Right atrium auricular region (tissue), 2 donors: ENCODE measurements around the gene AP2B1. TPM values are rescaled to one million over a fixed set of nuclear protein-coding genes. Genes with fewer than 3 reads are reported as not detected.

ENCODE experiments used
- DNase-seq: peaks from one replicate; pipeline ENCODE4 v3.0.0-alpha.2; 2019; ENCODE audit warnings: low spot score
- H3K27ac ChIP-seq, 2 donors: fragments of 200-600 bp; sonication (generic); 1 replicate in 1 of 2; 2 replicates in 1 of 2; pipeline ENCODE4 v1.5.1; 2016 to 2019
- H3K27me3 ChIP-seq, 2 donors: fragments of 200-600 bp; sonication (generic); one replicate each; pipeline versions ENCODE4 v1.5.1 to v1.6.0; 2017 to 2019
- H3K36me3 ChIP-seq: fragments of 200-600 bp; sonication (generic); one replicate; pipeline ENCODE4 v1.5.1; 2016
- H3K4me1 ChIP-seq, 2 donors: fragments of 200-600 bp; sonication (generic); one replicate each; pipeline versions ENCODE4 v1.5.1 to v1.6.0; 2017 to 2019
- H3K4me3 ChIP-seq, 2 donors: fragments of 200-600 bp; sonication (generic); 1 replicate in 1 of 2; 2 replicates in 1 of 2; pipeline ENCODE4 v1.5.1; 2017 to 2019; ENCODE audit warnings: mild to moderate bottlenecking in 1 of 2, moderate library complexity in 1 of 2
- H3K9me3 ChIP-seq, 2 donors: fragments of 200-600 bp; sonication (generic); one replicate each; pipeline ENCODE4 v1.5.1; 2019
- total RNA-seq, 2 donors: library from RNA; depleted of rRNA; stranded (reverse); fragments of >200 nt; gene quantifications; one replicate each; pipeline ENCODE4 v1.1.0, GENCODE V29; 2016
- TF ChIP-seq, protein P1 (sequence below), 2 donors: fragments of 200-600 bp; sonication (generic); IDR thresholded peaks; one replicate each; pipeline ENCODE4 v1.5.1; 2019; ENCODE audit warnings: antibody characterized with exemption in 2 of 2

The AP2B1 gene
- total RNA-seq, 2 donors from 2014 or later, result 79.8 to 80.1 TPM

DNA sequence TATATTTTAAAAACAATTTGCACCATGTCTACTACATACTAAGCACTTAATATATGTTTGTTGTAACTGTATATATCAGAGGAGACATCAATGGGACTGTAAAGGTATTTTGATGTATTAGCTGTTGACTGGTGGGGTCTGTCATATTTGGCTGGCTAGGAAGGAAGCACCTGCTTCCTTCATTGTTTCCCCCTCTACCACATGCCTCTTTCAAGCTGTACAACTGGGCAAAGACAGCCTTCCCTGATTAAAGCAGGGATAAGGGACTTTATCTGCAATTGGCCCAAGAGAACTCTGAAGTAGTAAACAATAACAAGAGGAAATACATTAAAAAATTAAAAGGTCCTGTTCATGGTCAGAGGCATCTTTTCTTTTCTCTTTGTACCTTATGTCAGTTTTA is 44.1 kb upstream of the AP2B1 start:
- no peaks in the 10 kb centered on the region for H3K27me3 ChIP-seq
- no peak overlapping the region for H3K4me3 ChIP-seq
- H3K36me3 ChIP-seq, result no peaks in the 10 kb centered on the region
- H3K9me3 ChIP-seq, result no peaks in the 10 kb centered on the region
- peaks cover 3 to 10% of the 10 kb centered on the region in 2 donors for H3K4me1 ChIP-seq
- TF ChIP-seq, protein P1, sequence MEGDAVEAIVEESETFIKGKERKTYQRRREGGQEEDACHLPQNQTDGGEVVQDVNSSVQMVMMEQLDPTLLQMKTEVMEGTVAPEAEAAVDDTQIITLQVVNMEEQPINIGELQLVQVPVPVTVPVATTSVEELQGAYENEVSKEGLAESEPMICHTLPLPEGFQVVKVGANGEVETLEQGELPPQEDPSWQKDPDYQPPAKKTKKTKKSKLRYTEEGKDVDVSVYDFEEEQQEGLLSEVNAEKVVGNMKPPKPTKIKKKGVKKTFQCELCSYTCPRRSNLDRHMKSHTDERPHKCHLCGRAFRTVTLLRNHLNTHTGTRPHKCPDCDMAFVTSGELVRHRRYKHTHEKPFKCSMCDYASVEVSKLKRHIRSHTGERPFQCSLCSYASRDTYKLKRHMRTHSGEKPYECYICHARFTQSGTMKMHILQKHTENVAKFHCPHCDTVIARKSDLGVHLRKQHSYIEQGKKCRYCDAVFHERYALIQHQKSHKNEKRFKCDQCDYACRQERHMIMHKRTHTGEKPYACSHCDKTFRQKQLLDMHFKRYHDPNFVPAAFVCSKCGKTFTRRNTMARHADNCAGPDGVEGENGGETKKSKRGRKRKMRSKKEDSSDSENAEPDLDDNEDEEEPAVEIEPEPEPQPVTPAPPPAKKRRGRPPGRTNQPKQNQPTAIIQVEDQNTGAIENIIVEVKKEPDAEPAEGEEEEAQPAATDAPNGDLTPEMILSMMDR (IDR thresholded peaks at IDR 0.05), result no peak
- no peak overlapping the region for H3K27ac ChIP-seq
- DNase-seq, result no peak

DNA sequence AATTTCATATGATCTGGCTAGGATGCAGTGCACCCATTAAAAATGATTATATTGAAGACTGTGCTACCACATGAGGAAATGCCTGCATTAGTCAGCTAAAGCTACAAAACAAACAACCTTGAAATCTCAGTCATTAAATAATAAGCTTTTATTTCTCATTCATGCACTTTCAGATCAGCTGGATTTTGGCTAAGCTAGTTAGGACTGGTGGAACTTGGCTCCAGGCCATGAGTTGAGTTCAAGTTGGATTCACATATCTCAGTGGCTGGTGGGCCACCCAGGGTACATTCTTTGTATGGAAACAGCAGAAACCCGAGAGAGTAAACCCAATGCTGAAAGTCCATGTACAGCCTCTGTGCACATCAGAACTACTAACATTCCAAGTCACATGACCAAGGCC is 43.3 kb upstream of the AP2B1 start:
- Histone ChIP-seq H3K27me3 (no peaks in the 10 kb centered on the region), H3K36me3 (no peaks in the 10 kb centered on the region), H3K27ac (no peak overlapping the region), H3K4me1 (peaks cover 3 to 7% of the 10 kb centered on the region in 2 donors), H3K9me3 (no peaks in the 10 kb centered on the region), H3K4me3 (no peak overlapping the region)
- no peak for DNase-seq
- TF ChIP-seq, protein P1 (IDR thresholded peaks at IDR 0.05), result no peak

DNA sequence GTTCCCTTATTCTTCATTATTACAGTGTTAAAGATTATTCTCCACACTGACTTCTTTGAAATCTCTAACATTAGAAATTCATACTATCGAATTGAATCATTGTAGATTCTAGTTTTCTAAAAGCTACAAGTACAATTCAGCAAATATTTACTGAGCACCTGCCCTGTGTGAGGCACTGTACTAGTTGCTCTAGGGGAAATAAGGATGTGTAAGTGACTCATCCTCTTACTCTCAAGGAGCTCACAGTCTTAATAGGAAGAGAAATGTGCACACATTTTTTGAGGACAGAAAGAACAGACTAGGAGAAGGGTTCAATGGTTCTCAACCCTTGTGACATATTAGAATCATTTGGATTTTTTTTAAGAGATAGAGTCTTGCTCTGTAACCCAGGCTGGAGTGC is 42.0 kb upstream of the AP2B1 start:
- Histone ChIP-seq H3K27me3 (no peaks in the 10 kb centered on the region), H3K4me1 (peaks cover 0 to 2% of the 10 kb centered on the region in 2 donors), H3K9me3 (no peaks in the 10 kb centered on the region), H3K27ac (no peak overlapping the region), H3K4me3 (no peak overlapping the region), H3K36me3 (no peaks in the 10 kb centered on the region)
- TF ChIP-seq, protein P1 (IDR thresholded peaks at IDR 0.05), result no peak
- no peak for DNase-seq

DNA sequence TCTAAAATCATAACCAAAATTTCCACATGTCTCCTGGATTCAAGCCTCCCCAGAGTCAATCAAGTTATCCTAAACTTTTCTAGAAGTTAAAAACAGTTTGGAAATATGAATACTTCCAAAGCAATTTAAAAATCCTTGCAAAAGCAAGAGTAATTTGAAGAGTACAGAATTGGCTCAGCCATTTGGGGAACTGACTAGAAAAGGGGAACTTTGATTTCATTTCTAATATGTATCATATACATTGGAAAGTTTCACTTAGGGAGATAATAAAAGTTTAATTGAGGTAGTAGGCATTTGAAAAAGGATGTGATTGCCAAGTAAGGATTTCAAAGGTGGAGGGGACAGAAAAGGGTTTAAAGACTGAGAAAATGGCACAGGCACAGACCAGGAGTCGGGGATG is 40.6 kb upstream of the AP2B1 start:
- Histone ChIP-seq H3K36me3 (no peaks in the 10 kb centered on the region), H3K27me3 (no peaks in the 10 kb centered on the region), H3K9me3 (no peaks in the 10 kb centered on the region), H3K4me3 (no peak overlapping the region), H3K27ac (no peak overlapping the region), H3K4me1 (no peaks in the 10 kb centered on the region)
- DNase-seq, result no peak
- TF ChIP-seq, protein P1 (IDR thresholded peaks at IDR 0.05), result no peak

DNA sequence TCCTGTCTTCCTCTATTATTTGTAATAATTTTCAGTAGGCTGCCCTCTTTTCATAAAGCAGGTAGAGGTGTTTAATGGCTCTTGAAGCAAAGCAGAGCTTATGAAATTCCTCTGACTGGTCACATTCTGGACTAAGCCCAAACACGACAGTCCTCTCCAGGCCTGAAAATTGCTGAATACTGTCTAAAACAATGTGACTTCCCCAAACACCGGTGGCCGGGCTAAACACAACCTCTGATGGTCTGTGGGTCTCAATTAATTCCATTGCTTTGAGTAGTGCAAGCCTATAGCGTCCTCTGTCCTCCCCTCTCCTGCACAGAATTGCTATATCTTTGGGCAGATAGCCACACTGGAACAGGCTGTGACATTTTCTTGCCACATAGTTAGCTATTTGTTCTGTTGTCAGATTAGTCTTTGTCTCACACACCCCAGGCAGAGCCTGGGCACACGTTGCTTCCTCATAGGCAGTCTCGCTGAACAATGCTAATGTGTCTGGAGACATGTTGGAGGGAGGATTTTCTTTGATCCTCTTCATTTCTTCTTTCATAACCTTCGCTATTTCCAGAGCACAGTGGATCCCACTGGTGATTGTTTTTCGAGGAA is 38.8 kb upstream of the AP2B1 start:
- Histone ChIP-seq H3K4me3 (no peak overlapping the region), H3K36me3 (no peaks in the 10 kb centered on the region), H3K27ac (no peak overlapping the region), H3K27me3 (no peaks in the 10 kb centered on the region), H3K9me3 (no peaks in the 10 kb centered on the region), H3K4me1 (no peaks in the 10 kb centered on the region)
- no peak for DNase-seq
- TF ChIP-seq, protein P1 (IDR thresholded peaks at IDR 0.05), result no peak

DNA sequence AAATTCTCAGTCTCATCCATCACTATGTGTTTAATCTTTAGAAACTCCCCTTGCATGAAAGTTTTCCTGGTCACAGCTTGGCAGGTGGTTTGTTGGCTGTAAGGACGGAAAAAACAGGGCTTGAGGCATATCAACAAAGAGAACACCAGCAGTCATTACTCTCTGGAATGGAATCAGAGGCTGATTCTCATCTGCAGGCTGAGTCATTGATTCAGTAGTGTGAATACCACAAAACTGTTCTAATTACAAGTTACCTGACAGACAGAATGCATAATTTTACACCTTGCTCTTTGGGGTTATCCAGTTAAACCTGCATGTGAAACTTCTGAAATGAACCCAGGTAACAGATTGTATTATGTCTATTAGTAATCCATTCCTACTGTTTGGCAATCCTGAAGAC is 38.1 kb upstream of the AP2B1 start:
- DNase-seq, result no peak
- TF ChIP-seq, protein P1 (IDR thresholded peaks at IDR 0.05), result no peak
- H3K4me1 ChIP-seq, result no peaks in the 10 kb centered on the region
- no peak overlapping the region for H3K4me3 ChIP-seq
- no peaks in the 10 kb centered on the region for H3K9me3 ChIP-seq
- no peaks in the 10 kb centered on the region for H3K36me3 ChIP-seq
- H3K27ac ChIP-seq, result no peak overlapping the region
- no peaks in the 10 kb centered on the region for H3K27me3 ChIP-seq
